ENCODE results near the gene ACSM4.
"Not testable (repeated sequence)": the region's sequence is repeated elsewhere in the genome, so short reads cannot be mapped to it uniquely, and the experiment has no call there.

Gene ACSM4, protein sequence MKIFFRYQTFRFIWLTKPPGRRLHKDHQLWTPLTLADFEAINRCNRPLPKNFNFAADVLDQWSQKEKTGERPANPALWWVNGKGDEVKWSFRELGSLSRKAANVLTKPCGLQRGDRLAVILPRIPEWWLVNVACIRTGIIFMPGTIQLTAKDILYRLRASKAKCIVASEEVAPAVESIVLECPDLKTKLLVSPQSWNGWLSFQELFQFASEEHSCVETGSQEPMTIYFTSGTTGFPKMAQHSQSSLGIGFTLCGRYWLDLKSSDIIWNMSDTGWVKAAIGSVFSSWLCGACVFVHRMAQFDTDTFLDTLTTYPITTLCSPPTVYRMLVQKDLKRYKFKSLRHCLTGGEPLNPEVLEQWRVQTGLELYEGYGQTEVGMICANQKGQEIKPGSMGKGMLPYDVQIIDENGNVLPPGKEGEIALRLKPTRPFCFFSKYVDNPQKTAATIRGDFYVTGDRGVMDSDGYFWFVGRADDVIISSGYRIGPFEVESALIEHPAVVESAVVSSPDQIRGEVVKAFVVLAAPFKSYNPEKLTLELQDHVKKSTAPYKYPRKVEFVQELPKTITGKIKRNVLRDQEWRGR

DNA sequence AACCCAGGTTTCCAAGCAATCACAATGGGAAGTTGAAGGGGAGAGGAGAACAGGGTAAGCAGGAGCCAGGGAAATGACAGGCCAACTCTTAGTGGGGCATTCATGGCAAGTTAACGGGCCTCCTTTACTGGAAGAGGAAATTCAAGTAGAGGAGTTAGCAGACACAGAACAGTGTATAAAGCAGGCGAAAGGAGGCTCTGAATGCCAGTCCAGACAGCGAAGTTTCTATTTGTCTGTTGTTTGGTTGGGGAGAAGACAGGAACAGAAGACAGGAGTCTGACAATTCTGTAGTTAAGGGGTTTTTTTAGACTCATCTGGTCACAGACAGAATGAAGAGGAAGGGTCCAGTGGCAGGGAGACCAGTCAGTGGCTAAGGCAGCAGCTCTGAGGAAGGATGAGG lies at the start of gene ACSM4:
TSS of gene ACSM4 (plus strand) at position 301 of the 400 bp plus-strand sequence. CDS start 260 bp downstream, outside the sequence.
- H3K27me3 ChIP-seq (ENCODE audit: insufficient read depth, insufficient read length) = no peaks in the 10 kb centered on the region
- no peaks in the 10 kb centered on the region for H3K36me3 ChIP-seq (ENCODE audit: insufficient read depth, insufficient read length, low read length)
- no peaks in the 10 kb centered on the region for H3K9me3 ChIP-seq (ENCODE audit: insufficient read depth, low read length)
- H3K9ac ChIP-seq (ENCODE audit: insufficient read length, low read depth) = no peak within 1 kb of the TSS
- DNase-seq (ENCODE audit: low read depth, low spot score) = no peak
- no peak within 1 kb of the TSS for H3K4me3 ChIP-seq (ENCODE audit: insufficient read length, low read depth)
- TF ChIP-seq SUZ12 (IDR thresholded peaks at IDR 0.05; ENCODE audit: extremely low read depth, insufficient read depth, insufficient read length) (no peak), ZNF274 (IDR thresholded peaks at IDR 0.05; ENCODE audit: low read depth, low read length) (no peak), YY1 (IDR thresholded peaks at IDR 0.05; ENCODE audit: insufficient read depth, insufficient read length) (no peak)
- peaks cover 2% of the 10 kb centered on the region for H3K4me1 ChIP-seq (ENCODE audit: insufficient read depth, insufficient read length)

DNA sequence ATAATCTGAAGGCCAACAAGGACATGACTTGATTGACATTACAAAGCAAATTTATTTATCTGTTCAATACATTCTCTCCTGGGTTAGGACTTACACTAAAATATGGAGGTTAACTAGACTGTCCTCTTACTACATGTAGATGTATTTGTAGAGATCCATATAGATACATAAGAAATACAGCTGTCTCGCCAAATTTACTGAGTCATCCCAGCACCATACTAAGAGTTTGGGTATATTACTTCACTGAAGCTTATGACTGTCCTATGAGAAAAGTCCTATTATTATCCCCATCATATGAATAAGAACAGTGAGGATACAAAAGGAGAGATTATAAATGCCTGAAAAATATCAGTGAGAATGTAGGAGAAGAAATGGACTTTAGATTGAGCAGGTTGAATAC lies 44.8 kb upstream of the ACSM4 start:
- DNase-seq (ENCODE audit: low read depth, low spot score) = no peak
- Histone ChIP-seq H3K36me3 (ENCODE audit: insufficient read depth, insufficient read length, low read length) (no peaks in the 10 kb centered on the region), H3K9me3 (ENCODE audit: insufficient read depth, low read length) (no peaks in the 10 kb centered on the region), H3K4me1 (ENCODE audit: insufficient read depth, insufficient read length) (no peaks in the 10 kb centered on the region), H3K27me3 (ENCODE audit: insufficient read depth, insufficient read length) (no peaks in the 10 kb centered on the region), H3K9ac (ENCODE audit: insufficient read length, low read depth) (no peak overlapping the region), H3K4me3 (ENCODE audit: insufficient read length, low read depth) (no peak overlapping the region)
- no peak for TF ChIP-seq ZNF274 (IDR thresholded peaks at IDR 0.05; ENCODE audit: low read depth, low read length)
- no peak for TF ChIP-seq SUZ12 (IDR thresholded peaks at IDR 0.05; ENCODE audit: extremely low read depth, insufficient read depth, insufficient read length)
- no peak for TF ChIP-seq YY1 (IDR thresholded peaks at IDR 0.05; ENCODE audit: insufficient read depth, insufficient read length)

DNA sequence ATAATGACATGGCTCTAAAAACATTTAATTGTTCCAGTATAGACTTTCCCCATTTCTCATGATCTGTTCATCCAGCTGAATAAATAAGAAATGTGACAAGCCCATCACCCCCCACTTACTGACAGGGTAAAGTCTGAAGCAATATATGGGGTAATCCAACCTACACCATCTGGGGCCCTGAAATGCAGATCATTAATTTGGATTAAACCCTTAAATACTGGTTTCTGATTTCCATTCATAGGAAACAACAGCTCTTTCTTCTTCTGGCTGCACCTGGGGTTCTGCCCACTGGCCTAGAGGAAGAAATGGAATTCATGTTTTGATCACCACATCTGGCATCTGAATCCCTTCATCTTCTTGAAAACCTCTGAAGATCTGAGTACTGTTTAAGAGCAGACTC lies 39.3 kb upstream of the ACSM4 start:
- no peak for DNase-seq (ENCODE audit: low read depth, low spot score)

DNA sequence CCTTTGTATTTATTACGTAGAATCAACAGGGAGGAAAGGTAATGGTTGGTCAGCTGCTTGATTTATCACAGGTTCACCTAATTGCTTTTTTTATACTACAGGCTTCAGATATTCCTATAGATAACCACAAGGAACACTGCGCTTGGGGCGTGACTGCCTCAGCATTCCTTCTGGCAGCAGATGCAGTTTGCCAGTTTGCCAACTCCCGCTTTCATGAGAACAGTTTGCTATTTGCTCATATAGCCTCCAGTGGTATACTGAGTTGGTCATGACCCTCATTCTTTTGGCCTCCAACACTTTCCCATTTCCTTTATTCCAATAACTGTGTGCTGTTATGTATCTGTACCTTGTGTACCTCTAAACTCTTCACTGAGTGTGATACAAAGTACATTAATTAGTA lies 38.6 kb upstream of the ACSM4 start:
- no peak overlapping the region for H3K9ac ChIP-seq (ENCODE audit: insufficient read length, low read depth)

More for the DNA sequence above, 39.3 kb upstream of the ACSM4 start:
- Histone ChIP-seq H3K4me1 (ENCODE audit: insufficient read depth, insufficient read length) (no peaks in the 10 kb centered on the region), H3K36me3 (ENCODE audit: insufficient read depth, insufficient read length, low read length) (no peaks in the 10 kb centered on the region), H3K27me3 (ENCODE audit: insufficient read depth, insufficient read length) (no peaks in the 10 kb centered on the region), H3K9ac (ENCODE audit: insufficient read length, low read depth) (no peak overlapping the region), H3K9me3 (ENCODE audit: insufficient read depth, low read length) (peaks cover 10% of the 10 kb centered on the region; the same call in 1 of the 2 replicates), H3K4me3 (ENCODE audit: insufficient read length, low read depth) (no peak overlapping the region)
- TF ChIP-seq ZNF274 (IDR thresholded peaks at IDR 0.05; ENCODE audit: low read depth, low read length) (no peak), SUZ12 (IDR thresholded peaks at IDR 0.05; ENCODE audit: extremely low read depth, insufficient read depth, insufficient read length) (no peak), YY1 (IDR thresholded peaks at IDR 0.05; ENCODE audit: insufficient read depth, insufficient read length) (no peak)

DNA sequence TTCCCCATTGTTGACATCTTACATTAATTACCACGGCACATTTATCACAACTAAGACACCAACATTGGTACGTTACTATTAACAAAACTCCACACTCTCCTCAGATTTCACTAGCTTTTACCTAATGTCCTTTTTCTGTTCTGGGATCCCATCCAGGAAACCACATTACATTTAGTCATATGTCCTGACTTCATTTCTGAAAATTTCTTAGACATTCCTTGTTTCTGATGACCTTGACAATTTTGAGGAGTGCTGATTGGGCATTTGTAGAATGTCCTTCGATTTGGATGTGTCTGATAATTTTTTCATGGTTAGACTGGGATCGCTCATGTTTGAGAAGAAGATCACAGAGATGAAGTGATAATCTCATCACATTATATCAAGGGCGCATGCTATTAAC lies 34.6 kb upstream of the ACSM4 start:
- TF ChIP-seq YY1 (IDR thresholded peaks at IDR 0.05; ENCODE audit: insufficient read depth, insufficient read length) (no peak), ZNF274 (IDR thresholded peaks at IDR 0.05; ENCODE audit: low read depth, low read length) (no peak), SUZ12 (IDR thresholded peaks at IDR 0.05; ENCODE audit: extremely low read depth, insufficient read depth, insufficient read length) (no peak)
- H3K27me3 ChIP-seq (ENCODE audit: insufficient read depth, insufficient read length) = no peaks in the 10 kb centered on the region
- H3K4me3 ChIP-seq (ENCODE audit: insufficient read length, low read depth) = no peak overlapping the region
- peaks cover 10% of the 10 kb centered on the region; the same call in 1 of the 2 replicates for H3K9me3 ChIP-seq (ENCODE audit: insufficient read depth, low read length)
- no peaks in the 10 kb centered on the region for H3K36me3 ChIP-seq (ENCODE audit: insufficient read depth, insufficient read length, low read length)
- no peaks in the 10 kb centered on the region for H3K4me1 ChIP-seq (ENCODE audit: insufficient read depth, insufficient read length)
- H3K9ac ChIP-seq (ENCODE audit: insufficient read length, low read depth) = no peak overlapping the region
- DNase-seq (ENCODE audit: low read depth, low spot score) = no peak

More for the DNA sequence above, 38.6 kb upstream of the ACSM4 start:
- Histone ChIP-seq H3K4me3 (ENCODE audit: insufficient read length, low read depth) (no peak overlapping the region), H3K36me3 (ENCODE audit: insufficient read depth, insufficient read length, low read length) (no peaks in the 10 kb centered on the region), H3K27me3 (ENCODE audit: insufficient read depth, insufficient read length) (no peaks in the 10 kb centered on the region), H3K9me3 (ENCODE audit: insufficient read depth, low read length) (peaks cover 10% of the 10 kb centered on the region; the same call in 1 of the 2 replicates), H3K4me1 (ENCODE audit: insufficient read depth, insufficient read length) (no peaks in the 10 kb centered on the region)
- DNase-seq (ENCODE audit: low read depth, low spot score) = no peak
- no peak for TF ChIP-seq SUZ12 (IDR thresholded peaks at IDR 0.05; ENCODE audit: extremely low read depth, insufficient read depth, insufficient read length)
- TF ChIP-seq ZNF274 (IDR thresholded peaks at IDR 0.05; ENCODE audit: low read depth, low read length) = no peak
- no peak for TF ChIP-seq YY1 (IDR thresholded peaks at IDR 0.05; ENCODE audit: insufficient read depth, insufficient read length)

DNA sequence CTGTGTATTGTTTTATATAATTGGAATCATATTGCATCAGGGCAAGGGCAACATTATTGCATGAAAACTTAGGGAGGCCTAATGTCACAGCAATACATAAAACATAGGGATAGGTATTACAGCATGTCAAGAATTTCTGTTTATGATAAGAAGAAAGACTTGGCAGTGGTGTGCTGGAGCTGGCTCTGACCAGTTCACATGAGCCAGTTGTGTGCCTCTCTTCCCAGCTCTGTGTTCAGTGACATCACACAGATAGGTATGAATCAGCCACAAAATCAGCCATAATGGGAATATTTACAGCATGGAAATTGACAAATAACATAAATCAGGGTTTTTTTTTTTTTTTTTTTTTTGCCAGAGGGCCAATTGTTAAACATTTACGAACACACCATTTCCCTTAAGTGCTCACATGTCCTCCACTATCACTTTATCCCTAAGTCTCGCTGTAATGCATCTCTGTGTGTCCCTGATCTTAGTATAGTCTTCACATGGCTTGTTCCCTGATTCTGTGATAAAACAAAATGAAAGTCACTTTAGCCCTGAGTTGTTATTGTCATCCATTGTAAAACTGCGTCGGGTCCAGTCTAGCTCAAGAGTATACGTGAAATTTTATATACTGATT lies 31.9 kb upstream of the ACSM4 start:
- Histone ChIP-seq H3K27me3 (ENCODE audit: insufficient read depth, insufficient read length) (no peaks in the 10 kb centered on the region), H3K36me3 (ENCODE audit: insufficient read depth, insufficient read length, low read length) (no peaks in the 10 kb centered on the region), H3K9ac (ENCODE audit: insufficient read length, low read depth) (no peak overlapping the region), H3K4me3 (ENCODE audit: insufficient read length, low read depth) (no peak overlapping the region), H3K9me3 (ENCODE audit: insufficient read depth, low read length) (no peaks in the 10 kb centered on the region), H3K4me1 (ENCODE audit: insufficient read depth, insufficient read length) (no peaks in the 10 kb centered on the region)
- TF ChIP-seq ZNF274 (IDR thresholded peaks at IDR 0.05; ENCODE audit: low read depth, low read length) (no peak), YY1 (IDR thresholded peaks at IDR 0.05; ENCODE audit: insufficient read depth, insufficient read length) (no peak), SUZ12 (IDR thresholded peaks at IDR 0.05; ENCODE audit: extremely low read depth, insufficient read depth, insufficient read length) (no peak)
- DNase-seq (ENCODE audit: low read depth, low spot score) = no peak

DNA sequence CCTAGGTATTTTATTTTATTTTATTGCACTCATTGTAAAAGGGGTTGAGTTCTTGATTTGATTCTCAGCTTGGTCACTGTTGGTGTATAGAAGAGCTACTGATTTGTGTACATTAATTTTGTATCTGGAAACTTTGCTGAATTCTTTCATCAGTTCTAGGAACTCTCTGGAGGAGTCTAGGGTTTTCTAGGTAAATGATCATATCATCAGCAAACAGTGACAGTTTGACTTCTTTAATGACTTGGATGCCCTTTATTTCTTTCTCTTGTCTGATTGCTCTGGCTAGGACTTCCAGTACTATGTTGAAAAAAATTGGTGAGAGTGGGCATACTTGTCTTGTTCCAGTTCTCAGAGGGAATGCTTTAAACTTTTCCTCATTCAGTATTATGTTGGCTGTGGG lies 28.4 kb upstream of the ACSM4 start:
- H3K4me3 ChIP-seq (ENCODE audit: insufficient read length, low read depth); H3K36me3 ChIP-seq (ENCODE audit: insufficient read depth, insufficient read length, low read length); H3K27me3 ChIP-seq (ENCODE audit: insufficient read depth, insufficient read length); H3K9me3 ChIP-seq (ENCODE audit: insufficient read depth, low read length); H3K9ac ChIP-seq (ENCODE audit: insufficient read length, low read depth); H3K4me1 ChIP-seq (ENCODE audit: insufficient read depth, insufficient read length); DNase-seq (ENCODE audit: low read depth, low spot score): not testable (repeated sequence)
